Sigmoid colon (tissue), 4 donors: ENCODE results near the gene MME.

Experiments
- CTCF ChIP-seq, 4 experiments: fragments of 450-650 bp in 3 of 4; fragments of 200-600 bp in 1 of 4; IDR thresholded peaks; one replicate each; pipeline ENCODE4 v1.5.1; 2016 to 2019; ENCODE audit warnings: antibody characterized with exemption in 4 of 4, mild to moderate bottlenecking in 3 of 4, moderate library complexity in 2 of 4
- POLR2AphosphoS5 ChIP-seq, 4 donors: sonication (generic); formaldehyde crosslinking; IDR thresholded peaks; one replicate each; pipeline ENCODE4 v1.6.1; 2017; ENCODE audit warnings: antibody characterized with exemption in 4 of 4

- TF ChIP-seq POLR2AphosphoS5 (IDR thresholded peaks at IDR 0.05) (no peak), CTCF (IDR thresholded peaks at IDR 0.05) (no peak)
Measured at GRCh38 chr3:155046935-155047334, 33.2 kb upstream of the MME start.
